GM21515 (cell line): Measurements from ENCODE around the gene NDOR1.

Experiments
- ATAC-seq: cut with Tn5 transposase; IDR thresholded peaks from one replicate; pipeline ENCODE4 v1.9.1; 2021; ENCODE audit not compliant: unreplicated experiment

The NDOR1 gene

DNA sequence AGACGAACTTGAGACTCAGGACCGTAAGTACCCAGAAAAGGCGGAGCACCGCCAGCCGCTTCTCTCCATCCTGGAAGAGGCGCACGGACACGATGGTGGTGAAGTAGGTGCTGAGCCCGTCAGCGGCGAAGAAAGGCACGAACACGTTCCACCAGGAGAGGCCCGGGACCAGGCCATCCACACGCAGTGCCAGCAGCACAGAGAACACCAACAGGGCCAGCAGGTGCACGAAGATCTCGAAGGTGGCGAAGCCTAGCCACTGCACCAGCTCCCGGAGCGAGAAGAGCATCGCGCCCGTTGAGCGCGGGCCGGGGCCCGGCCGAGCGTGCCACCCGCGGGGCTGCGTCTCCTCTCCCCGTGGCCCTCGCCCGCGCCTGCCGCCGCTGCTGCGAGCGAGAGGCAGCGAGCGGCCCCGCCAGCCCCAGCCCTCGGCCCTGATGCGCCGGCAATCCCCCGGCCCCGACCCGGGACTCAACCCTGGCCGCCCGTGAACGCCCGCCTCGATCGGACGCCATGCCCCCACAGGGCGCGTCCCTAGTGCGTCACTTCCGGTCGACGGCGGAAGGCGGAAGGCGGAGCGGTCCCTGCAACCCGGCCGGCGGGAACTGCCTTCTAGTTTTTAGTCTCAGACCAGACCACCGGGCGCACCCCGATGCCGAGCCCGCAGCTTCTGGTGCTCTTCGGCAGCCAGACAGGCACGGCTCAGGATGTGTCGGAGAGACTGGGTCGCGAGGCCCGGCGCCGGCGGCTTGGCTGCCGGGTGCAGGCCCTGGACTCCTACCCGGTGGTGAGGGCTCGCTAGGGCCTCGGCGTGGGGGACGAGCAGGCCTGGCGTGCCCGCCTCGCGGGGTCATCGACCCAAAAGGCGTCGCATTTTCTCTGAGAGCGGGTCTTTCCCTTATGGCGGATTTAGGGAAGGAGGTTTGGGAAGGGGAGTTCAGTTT lies at the start of gene NDOR1, which contains the start of gene TMEM203:
TSS of gene NDOR1 (plus strand) at position 575 of the 944 bp plus-strand sequence. CDS start at position 653, 78 bp downstream.
TSS of gene TMEM203 (minus strand) at position 523 of the 944 bp plus-strand sequence. CDS start at position 289, 234 bp downstream.
- ATAC-seq, result peak; percentile 35

DNA sequence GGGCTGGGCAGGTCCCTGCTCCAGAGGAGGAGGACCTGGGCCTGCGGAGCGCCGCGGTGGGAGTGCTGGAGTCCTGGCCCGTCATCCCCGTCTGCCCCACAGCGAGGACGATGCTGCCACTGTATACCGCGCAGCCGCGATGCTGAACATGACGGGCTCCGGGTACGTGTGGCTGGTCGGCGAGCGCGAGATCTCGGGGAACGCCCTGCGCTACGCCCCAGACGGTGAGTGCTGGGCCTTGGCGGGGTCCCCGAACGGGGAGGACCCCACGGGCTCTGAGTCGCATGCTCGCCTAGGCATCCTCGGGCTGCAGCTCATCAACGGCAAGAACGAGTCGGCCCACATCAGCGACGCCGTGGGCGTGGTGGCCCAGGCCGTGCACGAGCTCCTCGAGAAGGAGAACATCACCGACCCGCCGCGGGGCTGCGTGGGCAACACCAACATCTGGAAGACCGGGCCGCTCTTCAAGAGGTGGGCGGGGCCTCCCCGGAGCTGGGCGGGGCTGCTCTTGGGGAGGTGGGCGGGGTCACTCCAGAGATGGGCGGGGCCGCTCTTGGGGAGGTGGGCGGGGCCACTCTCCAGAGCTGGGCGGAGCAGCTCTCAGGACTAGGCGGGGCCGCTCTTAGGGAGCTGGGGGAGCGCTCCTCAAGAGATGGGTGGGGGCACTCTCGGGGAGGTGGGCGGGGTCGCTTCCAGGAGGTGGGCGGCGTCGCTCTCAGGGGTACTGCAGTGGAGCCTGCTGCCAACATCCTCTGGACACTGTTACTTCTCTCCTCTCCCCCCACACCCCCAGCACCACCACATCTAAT lies 48.7 kb upstream of the NDOR1 start:
- ATAC-seq, result no peak

DNA sequence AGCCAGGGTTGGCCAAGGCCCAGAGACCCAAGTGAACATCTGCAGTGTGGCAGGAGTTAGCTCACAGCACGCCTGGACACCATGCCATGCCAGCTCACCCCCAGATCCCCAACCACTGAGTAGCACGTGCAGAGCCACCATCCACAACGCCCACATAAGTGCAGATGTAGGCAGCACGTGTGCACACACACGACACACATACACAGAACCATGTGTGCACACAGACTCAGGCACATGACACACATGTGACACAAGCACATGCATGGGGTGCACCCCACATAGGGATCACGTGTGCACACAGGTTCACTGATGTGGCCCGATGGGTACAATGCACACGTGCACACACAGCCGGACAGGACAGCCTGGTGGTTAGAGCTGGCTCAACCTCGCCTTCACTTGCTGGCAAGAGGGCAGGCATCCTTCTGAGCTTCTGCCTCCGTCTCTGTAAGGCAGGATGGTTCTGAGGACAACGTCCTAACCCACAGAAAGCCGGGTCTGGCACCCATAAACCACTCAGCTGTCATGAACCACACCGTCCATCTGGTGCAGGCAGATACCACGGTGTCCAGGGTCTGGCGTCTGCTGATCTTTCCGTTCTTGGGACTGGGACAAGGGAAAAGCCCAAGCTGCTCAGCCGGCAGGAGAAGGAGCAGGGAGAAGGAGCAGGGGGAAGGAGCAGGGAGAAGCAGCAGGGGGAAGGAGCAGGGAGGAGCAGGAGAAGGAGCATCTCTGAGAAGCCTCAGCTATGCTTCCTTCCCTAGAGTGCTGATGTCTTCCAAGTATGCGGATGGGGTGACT lies 47.7 kb upstream of the NDOR1 start:
- ATAC-seq, result no peak

DNA sequence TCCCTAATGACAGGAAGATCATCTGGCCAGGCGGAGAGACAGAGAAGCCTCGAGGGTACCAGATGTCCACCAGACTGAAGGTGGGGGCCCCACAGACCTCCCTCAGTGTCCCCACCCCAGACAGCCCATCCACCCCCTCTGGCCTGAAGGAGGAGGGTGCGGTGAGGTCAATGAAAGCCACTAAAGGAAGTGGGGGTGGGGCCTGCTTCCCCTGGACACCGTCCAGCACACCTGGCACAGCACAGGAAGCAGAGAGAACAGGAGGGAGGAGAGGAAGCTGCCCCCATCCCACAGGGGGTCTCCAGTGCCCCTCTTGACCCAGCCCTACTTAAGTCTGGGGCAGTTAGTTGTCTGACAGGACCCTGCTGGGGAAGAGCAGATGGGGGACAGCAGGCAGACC lies 46.9 kb upstream of the NDOR1 start:
- no peak for ATAC-seq

DNA sequence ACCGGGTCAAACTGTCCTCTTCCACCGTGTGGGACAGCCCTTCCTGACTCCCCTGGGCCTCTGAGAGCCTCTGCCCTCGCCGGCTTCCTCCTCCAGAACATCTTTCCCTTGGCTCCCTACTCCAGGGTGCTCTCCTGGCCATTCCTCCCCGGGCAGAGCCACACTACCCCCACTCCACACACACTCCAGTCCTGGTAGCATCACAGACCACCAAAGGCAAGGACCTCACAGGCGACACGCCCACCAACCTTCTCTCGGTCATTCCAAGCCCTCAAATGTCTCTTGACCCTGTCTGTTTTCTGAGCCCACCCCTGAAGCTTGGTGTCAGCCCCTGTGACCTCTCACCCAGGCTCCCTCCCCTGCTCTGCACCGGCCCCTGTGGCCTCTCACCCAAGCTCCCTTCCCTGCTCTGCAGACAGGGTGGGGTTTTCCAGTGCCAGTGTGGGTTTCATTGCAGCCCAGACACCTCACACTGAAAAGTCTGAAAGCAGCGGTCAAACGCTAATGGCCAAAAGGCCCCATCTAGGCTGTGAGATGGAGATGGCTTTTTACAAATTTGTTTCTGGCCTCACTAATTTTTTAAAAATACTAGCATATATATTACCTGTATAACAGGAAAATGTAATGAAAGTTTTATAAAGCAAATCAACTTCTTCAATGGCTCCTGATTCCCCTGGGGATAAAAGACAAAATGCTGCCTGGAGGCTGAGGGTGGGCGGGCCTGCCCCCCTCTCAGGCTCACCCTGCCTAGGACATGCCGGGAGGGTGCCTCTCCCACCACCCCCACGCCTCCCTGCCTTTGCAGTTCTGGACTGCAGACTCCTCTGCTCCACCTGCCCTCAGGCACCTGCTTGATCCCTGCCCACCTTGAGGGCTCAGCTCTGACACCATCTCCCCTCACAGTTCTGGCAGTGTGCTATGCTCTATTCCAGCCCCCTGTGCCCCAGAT lies 46.1 kb upstream of the NDOR1 start:
- no peak for ATAC-seq

DNA sequence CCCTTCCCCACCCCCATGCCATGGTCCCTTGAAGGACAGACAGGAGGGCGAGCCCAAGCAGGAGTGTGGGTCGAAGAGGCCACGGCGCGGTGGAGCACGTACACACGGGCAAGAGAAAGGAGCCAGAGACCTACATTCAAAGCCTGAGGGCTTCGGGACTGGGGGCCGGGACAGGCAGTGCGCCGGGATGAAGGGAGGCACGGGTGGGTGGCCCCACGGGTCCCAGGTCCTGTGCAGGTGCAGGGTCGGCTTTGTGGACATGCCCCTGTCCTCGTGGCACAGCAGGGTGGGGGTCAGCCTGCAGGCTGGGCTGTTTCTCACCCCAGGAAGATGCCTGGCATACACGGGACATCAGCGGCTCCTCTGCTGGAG lies 45.5 kb upstream of the NDOR1 start:
- ATAC-seq, result no peak

DNA sequence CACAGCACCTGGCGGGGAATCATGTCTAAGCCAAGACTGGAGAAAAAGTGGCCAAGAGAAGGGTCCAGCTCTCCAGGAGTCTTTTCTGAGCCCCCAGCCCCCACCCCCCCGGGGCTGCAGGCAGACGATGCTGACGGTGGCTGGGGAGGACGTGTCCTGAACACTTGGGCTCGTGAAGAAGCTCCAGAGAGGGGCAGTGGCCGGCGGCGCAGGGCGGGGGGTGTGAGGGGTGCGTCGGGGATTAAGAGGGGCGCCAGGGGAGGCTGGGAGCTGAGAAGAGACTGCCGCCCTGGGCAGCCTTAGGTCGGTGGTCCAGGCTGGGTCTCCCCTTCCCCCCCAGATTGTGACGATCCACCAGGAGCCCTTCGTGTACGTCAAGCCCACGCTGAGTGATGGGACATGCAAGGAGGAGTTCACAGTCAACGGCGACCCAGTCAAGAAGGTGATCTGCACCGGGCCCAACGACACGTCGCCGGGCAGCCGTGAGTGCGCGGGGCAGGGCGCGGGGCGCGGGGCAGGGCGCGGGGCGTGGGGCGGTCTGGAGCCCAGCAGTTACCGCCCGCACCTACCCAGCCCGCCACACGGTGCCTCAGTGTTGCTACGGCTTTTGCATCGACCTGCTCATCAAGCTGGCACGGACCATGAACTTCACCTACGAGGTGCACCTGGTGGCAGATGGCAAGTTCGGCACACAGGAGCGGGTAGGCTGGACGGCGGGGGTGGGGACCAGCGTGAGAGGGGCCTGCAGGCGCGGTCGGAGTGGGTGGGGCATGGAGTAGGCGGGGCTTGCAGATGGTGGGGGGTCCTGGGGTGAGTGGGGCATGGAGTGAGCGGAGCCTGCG lies 44.6 kb upstream of the NDOR1 start:
- no peak for ATAC-seq

DNA sequence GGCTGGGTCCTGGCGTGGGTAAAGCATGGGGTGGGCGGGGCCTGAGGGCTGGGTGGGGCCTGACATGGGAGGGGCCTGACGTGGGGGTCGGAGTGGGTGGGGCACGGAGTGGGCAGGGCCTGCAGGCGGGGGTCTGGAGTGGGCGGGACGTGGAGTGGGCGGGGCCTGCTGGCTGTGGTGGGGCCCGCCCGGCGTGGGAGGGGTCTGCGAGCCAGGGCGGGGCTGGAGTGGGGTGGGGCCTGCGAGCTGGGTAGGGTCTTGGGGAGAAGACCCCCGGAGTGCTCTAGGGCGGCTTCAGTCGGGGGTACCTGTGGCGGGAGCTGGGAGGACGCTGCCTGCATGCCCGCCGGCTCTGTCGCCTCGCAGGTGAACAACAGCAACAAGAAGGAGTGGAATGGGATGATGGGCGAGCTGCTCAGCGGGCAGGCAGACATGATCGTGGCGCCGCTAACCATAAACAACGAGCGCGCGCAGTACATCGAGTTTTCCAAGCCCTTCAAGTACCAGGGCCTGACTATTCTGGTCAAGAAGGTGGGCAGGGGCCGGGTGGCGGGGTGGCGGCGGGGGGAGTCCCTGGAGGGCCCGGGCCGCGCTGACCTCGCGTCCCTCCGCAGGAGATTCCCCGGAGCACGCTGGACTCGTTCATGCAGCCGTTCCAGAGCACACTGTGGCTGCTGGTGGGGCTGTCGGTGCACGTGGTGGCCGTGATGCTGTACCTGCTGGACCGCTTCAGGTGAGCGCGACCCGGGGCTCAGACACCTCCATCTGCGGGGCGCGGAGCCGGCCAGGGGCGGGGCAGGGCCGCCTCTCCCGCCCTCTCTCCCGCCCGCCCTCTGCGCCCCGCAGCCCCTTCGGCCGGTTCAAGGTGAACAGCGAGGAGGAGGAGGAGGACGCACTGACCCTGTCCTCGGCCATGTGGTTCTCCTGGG lies 43.7 kb upstream of the NDOR1 start:
- no peak for ATAC-seq

DNA sequence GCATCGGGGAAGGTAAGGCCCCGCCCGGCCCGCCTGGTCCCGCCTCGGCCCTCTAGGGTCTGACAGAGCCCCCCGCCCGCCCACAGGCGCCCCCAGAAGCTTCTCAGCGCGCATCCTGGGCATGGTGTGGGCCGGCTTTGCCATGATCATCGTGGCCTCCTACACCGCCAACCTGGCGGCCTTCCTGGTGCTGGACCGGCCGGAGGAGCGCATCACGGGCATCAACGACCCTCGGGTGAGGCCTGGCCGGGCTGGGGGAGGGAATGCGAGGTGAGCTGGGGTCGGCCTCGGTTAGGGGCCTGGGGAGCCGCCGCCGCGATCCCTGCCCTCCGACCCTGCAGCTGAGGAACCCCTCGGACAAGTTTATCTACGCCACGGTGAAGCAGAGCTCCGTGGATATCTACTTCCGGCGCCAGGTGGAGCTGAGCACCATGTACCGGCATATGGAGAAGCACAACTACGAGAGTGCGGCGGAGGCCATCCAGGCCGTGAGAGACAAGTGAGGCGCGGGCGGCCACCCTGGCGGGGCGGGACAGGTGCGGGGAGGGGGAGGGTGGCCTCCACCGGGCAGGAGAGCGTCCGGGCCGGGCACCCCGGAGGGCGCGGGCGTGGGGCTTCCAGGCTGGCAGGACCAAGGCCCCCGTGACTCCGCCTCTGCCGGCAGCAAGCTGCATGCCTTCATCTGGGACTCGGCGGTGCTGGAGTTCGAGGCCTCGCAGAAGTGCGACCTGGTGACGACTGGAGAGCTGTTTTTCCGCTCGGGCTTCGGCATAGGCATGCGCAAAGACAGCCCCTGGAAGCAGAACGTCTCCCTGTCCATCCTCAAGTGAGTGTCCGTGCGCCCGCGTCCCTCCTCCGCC lies 42.8 kb upstream of the NDOR1 start:
- ATAC-seq, result no peak

DNA sequence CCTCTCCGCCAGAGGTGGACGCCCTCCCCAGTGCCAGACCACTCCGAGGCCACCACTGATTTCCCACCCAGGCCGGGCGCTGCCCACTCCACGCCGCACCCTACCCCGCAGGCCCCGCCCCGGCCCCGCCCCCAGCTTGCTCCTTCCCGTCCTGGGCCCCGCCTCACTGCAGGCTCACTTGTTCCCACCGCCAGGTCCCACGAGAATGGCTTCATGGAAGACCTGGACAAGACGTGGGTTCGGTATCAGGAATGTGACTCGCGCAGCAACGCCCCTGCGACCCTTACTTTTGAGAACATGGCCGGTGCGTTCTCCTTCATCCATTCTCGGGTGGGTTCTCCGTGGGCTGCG lies 42.2 kb upstream of the NDOR1 start:
- no peak for ATAC-seq

DNA sequence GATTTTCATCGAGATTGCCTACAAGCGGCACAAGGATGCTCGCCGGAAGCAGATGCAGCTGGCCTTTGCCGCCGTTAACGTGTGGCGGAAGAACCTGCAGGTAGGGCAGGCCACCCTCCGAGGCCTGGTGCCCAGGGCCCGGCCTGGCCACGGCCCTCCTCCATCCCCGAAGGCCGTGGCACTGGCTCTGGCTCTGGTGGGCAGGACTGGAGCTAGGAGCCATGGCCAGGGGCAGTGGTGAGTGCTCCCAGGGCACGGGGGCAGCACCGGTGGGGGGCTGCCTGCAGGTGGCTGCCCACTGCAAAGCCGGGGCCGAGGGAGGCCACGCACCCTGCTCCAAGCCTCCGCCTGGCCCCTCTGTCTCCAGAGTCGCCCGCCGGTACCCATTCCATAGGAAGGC lies 41.7 kb upstream of the NDOR1 start:
- no peak for ATAC-seq

DNA sequence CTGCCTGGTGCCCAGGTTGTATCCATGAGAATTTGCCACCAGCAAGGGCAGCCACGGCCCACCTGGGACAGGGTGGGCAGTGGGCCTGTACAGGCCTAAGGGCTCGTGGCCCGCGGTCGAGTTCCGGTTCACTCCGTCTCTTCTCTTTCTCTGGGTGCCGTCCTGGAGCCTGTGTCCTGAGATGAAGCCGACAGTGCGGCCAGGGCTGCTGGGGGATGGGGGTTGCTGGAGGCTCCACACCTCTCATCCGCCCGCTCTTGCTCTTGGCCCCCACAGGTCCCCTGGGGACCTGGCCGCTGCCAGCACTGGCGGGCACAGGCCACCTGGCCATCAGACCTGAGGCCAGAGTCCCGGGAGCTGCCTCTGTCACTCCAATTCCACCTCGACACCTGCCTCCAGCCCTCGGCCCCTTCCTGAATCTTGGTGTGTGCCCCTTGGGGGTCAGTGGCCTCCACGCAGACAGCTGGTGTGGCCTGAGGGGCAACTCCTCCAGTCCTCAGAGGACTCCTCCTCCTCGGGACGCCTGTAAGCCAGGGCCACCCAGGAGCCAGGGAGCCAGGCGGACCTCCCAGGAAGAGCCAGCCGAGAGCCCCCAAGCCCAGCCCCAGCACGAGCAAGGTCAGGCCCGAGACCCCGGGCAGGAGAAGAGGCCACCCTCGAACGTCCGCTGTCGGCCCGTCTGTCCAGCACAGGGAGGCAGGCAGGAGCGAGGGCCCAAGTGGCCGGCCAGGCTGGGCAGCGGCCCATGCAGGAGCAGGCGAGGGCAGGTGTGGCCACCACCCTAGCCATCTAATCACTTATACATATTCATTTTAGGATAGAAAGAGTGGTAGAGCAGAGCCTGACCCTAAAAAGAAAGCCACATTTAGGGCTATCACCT lies 40.9 kb upstream of the NDOR1 start:
- ATAC-seq, result no peak

DNA sequence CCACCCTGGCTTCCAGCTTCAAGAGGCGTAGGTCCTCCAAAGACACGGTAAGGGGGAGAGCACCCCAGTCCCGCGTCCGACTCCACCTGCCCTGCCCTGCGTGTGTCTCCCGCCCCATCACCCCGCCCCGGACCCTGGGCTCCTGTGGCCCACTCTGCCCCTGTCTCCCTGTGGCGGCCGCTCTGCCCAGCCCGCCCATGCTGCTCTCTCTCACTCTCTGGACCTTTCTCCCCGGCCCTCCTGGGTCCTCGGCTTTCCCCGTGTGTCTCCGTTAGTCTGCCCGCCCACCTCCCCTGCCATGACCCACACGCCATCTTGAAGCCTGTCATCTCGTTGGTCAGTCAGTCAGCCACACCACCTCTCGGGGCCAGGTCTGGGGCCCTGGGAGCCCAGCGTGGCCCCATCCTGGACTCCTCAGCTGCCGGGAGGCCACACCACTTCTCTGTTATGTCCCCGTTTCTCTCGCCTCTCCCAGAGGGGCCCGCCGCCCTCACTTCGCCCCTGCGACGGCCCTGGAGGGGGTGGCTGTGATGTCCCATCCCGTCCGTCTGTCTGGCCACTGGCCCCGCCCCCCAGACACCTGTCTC lies 40.2 kb upstream of the NDOR1 start:
- ATAC-seq, result no peak

DNA sequence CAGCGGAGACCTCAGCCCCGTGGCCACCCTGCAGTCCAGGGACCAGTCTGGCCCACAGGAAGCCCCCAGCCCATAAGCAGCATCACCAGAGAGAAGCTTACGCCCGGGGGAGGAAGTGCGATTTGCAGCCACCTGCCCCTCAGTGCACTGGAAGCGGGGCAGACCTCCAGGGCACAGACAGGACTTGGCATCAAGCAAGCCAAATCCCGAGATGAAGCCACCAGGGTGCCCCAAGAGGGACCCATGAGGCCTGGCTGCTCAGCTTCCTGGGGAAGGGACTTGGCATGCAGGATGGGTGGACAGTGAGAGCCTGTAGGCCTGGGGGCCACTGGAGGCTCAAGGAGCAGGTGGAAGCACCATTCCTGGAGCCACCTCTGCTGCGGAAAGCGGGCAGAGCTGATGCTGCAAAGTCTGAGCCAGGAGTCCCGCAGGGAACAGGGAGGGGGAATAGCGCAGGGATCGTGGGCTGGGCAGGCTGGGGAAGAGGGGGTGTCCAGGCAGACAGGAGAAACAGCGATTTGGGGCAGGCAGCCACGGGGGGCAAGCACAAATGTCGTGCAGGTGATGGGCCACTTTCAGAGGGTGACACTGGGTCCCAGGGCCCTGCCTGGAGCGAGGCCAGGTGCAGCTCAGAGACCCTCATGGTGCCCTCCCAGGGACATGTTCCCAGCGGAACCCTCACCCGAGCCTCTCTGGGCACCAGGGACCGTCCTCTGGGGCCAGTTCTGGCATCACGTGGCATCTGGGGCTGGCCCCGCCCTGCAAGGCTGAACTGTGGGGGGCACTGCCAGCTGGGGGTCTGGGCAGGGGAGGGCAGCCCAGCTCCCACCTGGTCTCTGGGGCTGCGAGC lies 38.9 kb upstream of the NDOR1 start:
- ATAC-seq, result no peak

DNA sequence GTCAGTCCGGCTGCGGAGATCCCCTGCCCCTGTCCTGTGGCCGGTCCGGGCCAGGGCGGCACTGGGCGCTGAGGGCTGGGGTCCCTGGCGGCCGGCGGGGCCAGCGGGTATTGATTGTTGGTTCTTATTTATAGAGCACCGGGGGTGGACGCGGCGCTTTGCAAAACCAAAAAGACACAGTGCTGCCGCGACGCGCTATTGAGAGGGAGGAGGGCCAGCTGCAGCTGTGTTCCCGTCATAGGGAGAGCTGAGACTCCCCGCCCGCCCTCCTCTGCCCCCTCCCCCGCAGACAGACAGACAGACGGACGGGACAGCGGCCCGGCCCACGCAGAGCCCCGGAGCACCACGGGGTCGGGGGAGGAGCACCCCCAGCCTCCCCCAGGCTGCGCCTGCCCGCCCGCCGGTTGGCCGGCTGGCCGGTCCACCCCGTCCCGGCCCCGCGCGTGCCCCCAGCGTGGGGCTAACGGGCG lies 38.2 kb upstream of the NDOR1 start:
- no peak for ATAC-seq
